HEK293 (cell line): ENCODE results near the gene CDC5L.
A peak's percentile ranks its signal among the peaks of the same experiment; 100 is the strongest.

Experiments
- CTCF ChIA-PET: fragments of 350-600 bp; formaldehyde crosslinking; extraction: SDS; loops from one replicate; lab custom pipeline; 2021; ENCODE audit warnings: antibody characterized with exemption; lab: Yijun Ruan, JAX
- POLR2A ChIA-PET: fragments of 300-600 bp; formaldehyde crosslinking; extraction: SDS; loops from one replicate; lab custom pipeline; 2020; ENCODE audit warnings: antibody characterized with exemption, inconsistent platforms; lab: Yijun Ruan, JAX
- H3K27ac ChIP-seq: fragments of 200-500 bp; sonication (Bioruptor generic); 2 replicates; pipeline ENCODE4 v1.5.1; 2014; ENCODE audit warnings: low read depth, low read length, control low read depth, inconsistent platforms; ENCODE audit errors: extremely low read depth
- H3K36me3 ChIP-seq, 2 experiments: fragments of 200-500 bp in 1 of 2; sonication (Bioruptor generic) in 1 of 2; 1 replicate in 1 of 2; 2 replicates in 1 of 2; pipeline ENCODE4 v1.5.1; 2014 to 2017; ENCODE audit warnings: inconsistent platforms in 2 of 2, low read length in 2 of 2; ENCODE audit not compliant: control insufficient read depth in 2 of 2, insufficient read depth in 1 of 2
- H3K4me1 ChIP-seq: fragments of 200-500 bp; sonication (Bioruptor generic); 2 replicates; pipeline ENCODE4 v1.5.1; 2014; ENCODE audit warnings: mild to moderate bottlenecking, low read length, inconsistent platforms; ENCODE audit not compliant: control insufficient read depth, insufficient read depth
- H3K4me3 ChIP-seq: 2 replicates; pipeline ENCODE4 v1.5.1; 2011; ENCODE audit warnings: low read depth, mild to moderate bottlenecking, control low read depth, low read length, moderate library complexity
- H3K9me3 ChIP-seq: fragments of 200-500 bp; sonication (Bioruptor generic); 2 replicates; pipeline ENCODE4 v1.5.1; 2014; ENCODE audit warnings: low read depth, low read length, inconsistent platforms; ENCODE audit not compliant: control insufficient read depth, insufficient read depth
- PATZ1 ChIP-seq: fragments of 450-650 bp; formaldehyde crosslinking; IDR thresholded peaks from 2 replicates; pipeline ENCODE4 v1.5.1; 2016; ENCODE audit warnings: missing biosample characterization, missing genetic modification characterization
- PRDM2 ChIP-seq: fragments of 450-650 bp; formaldehyde crosslinking; IDR thresholded peaks from 2 replicates; pipeline ENCODE4 v1.5.1; 2016; ENCODE audit warnings: missing biosample characterization, missing genetic modification characterization, borderline replicate concordance
- REST ChIP-seq: fragments of 450-650 bp; formaldehyde crosslinking; IDR thresholded peaks from 2 replicates; pipeline ENCODE4 v1.5.1; 2016; ENCODE audit warnings: missing biosample characterization, missing genetic modification characterization
- ZBTB48 ChIP-seq: fragments of 450-650 bp; formaldehyde crosslinking; IDR thresholded peaks from 2 replicates; pipeline ENCODE4 v1.5.1; 2016; ENCODE audit warnings: missing biosample characterization, missing genetic modification characterization
- ZFP41 ChIP-seq: fragments of 450-650 bp; formaldehyde crosslinking; IDR thresholded peaks from 2 replicates; pipeline ENCODE4 v1.5.1; 2016; ENCODE audit warnings: missing biosample characterization, missing genetic modification characterization, borderline replicate concordance
- ZNF112 ChIP-seq: fragments of 450-650 bp; formaldehyde crosslinking; IDR thresholded peaks from 2 replicates; pipeline ENCODE4 v1.5.0; 2017; ENCODE audit warnings: missing biosample characterization, missing genetic modification characterization
- ZNF132 ChIP-seq: fragments of 450-650 bp; formaldehyde crosslinking; IDR thresholded peaks from 2 replicates; pipeline ENCODE4 v1.5.1; 2017; ENCODE audit warnings: missing biosample characterization, missing genetic modification characterization, borderline replicate concordance
- ZNF174 ChIP-seq: fragments of 450-650 bp; formaldehyde crosslinking; IDR thresholded peaks from 2 replicates; pipeline ENCODE4 v1.5.0; 2017; ENCODE audit warnings: missing biosample characterization, mild to moderate bottlenecking, missing genetic modification characterization
- ZNF184 ChIP-seq: fragments of 450-650 bp; IDR thresholded peaks from 2 replicates; pipeline ENCODE4 v1.5.1; 2018; ENCODE audit warnings: missing biosample characterization, mild to moderate bottlenecking, missing genetic modification characterization
- ZNF311 ChIP-seq: fragments of 450-650 bp; formaldehyde crosslinking; IDR thresholded peaks from 2 replicates; pipeline ENCODE4 v1.5.1; 2017; ENCODE audit warnings: missing biosample characterization, missing genetic modification characterization, borderline replicate concordance
- ZNF398 ChIP-seq: fragments of 450-650 bp; formaldehyde crosslinking; IDR thresholded peaks from 2 replicates; pipeline ENCODE4 v1.5.1; 2017; ENCODE audit warnings: missing biosample characterization, missing genetic modification characterization
- ZNF423 ChIP-seq: fragments of 450-650 bp; formaldehyde crosslinking; IDR thresholded peaks from 2 replicates; pipeline ENCODE4 v1.5.1; 2016; ENCODE audit warnings: missing biosample characterization, missing genetic modification characterization
- ZNF580 ChIP-seq: fragments of 450-650 bp; formaldehyde crosslinking; IDR thresholded peaks from 2 replicates; pipeline ENCODE4 v1.5.1; 2016; ENCODE audit warnings: missing biosample characterization, missing genetic modification characterization
- ZNF660 ChIP-seq: fragments of 450-650 bp; IDR thresholded peaks from 2 replicates; pipeline ENCODE4 v1.5.1; 2018; ENCODE audit warnings: missing biosample characterization, mild to moderate bottlenecking, missing genetic modification characterization
- ZNF677 ChIP-seq: fragments of 450-650 bp; IDR thresholded peaks from 2 replicates; pipeline ENCODE4 v1.5.0; 2018; ENCODE audit warnings: missing biosample characterization, mild to moderate bottlenecking, missing genetic modification characterization, moderate library complexity
- ZNF792 ChIP-seq: fragments of 450-650 bp; formaldehyde crosslinking; IDR thresholded peaks from 2 replicates; pipeline ENCODE4 v1.5.1; 2016; ENCODE audit warnings: missing biosample characterization, missing genetic modification characterization
- ZSCAN4 ChIP-seq: fragments of 450-650 bp; formaldehyde crosslinking; IDR thresholded peaks from 2 replicates; pipeline ENCODE4 v1.5.1; 2017; ENCODE audit warnings: missing biosample characterization, missing genetic modification characterization

The CDC5L gene

GRCh38 chr6:44442236-44442635 is 54.7 kb downstream of the CDC5L start:
- Histone ChIP-seq H3K9me3 (no peaks in the 10 kb centered on the region), H3K27ac (no peak overlapping the region), H3K4me3 (no peak overlapping the region), H3K4me1 (peaks cover 26% of the 10 kb centered on the region), H3K36me3 (peaks cover 18 to 28% of the 10 kb centered on the region in 2 experiments; a peak in 2 of 3 replicates)
- TF ChIP-seq ZNF184 (tag by site-specific recombination) (no peak), ZNF132 (no peak), ZNF423 (tag by site-specific recombination) (no peak), REST (tag by site-specific recombination) (no peak), ZSCAN4 (0 out of 2 replicates have a peak, but pooled peaks have one; percentile 44), ZNF112 (tag by site-specific recombination) (no peak), ZNF792 (tag by site-specific recombination) (no peak)
- CTCF ChIA-PET: interaction anchor here (0.7 to 6.6 kb wide), 2 partner anchors 10 to 20 kb away, joined by 3 to 92 read pairs; no protein-coding TSS in a partner anchor
- POLR2A ChIA-PET: no interaction called here

GRCh38 chr6:44442833-44443444 is 55.4 kb downstream of the CDC5L start:
- H3K9me3 ChIP-seq: no peaks in the 10 kb centered on the region
- ChIA-PET CTCF (interaction anchor here (0.6 to 6.6 kb wide), 3 partner anchors 10 to 189 kb away, joined by 4 to 92 read pairs (median 4); no protein-coding TSS in a partner anchor), POLR2A (no interaction called here)
- H3K27ac ChIP-seq: no peak overlapping the region
- H3K4me3 ChIP-seq: no peak overlapping the region
- peaks cover 31% of the 10 kb centered on the region for H3K4me1 ChIP-seq
- peaks cover 18 to 32% of the 10 kb centered on the region in 2 experiments for H3K36me3 ChIP-seq
- TF ChIP-seq ZNF311 (tag by site-specific recombination): no peak
- no peak for TF ChIP-seq ZNF580 (tag by site-specific recombination)
- no peak for TF ChIP-seq ZBTB48
- TF ChIP-seq PRDM2 (tag by site-specific recombination): no peak
- no peak for TF ChIP-seq ZNF677 (tag by site-specific recombination)
- no peak for TF ChIP-seq ZNF660 (tag by site-specific recombination)
- TF ChIP-seq ZFP41 (tag by site-specific recombination): no peak
- TF ChIP-seq ZNF423 (tag by site-specific recombination): no peak
- no peak for TF ChIP-seq ZNF174 (tag by site-specific recombination)
- no peak for TF ChIP-seq ZNF398
- no peak for TF ChIP-seq PATZ1 (tag by site-specific recombination)
